Kidney glomerular epithelial cell (primary cell): ENCODE results near the gene SNX5.

Source experiments
- DNase-seq: peaks from one replicate; lab custom pipeline; 2025; lab: John Stamatoyannopoulos, UW

Gene SNX5

GRCh38 chr20:17940224-17940971, 28.2 kb downstream of the SNX5 start:
- no peak for DNase-seq

- DNase-seq: no peak
Observed at GRCh38 chr20:17939622-17940223, 28.9 kb downstream of the SNX5 start.

- DNase-seq: peak; percentile 34
Observed at GRCh38 chr20:17938871-17939619, 29.5 kb downstream of the SNX5 start.

GRCh38 chr20:17936761-17937732, 31.5 kb downstream of the SNX5 start:
- no peak for DNase-seq

- no peak for DNase-seq
Observed at GRCh38 chr20:17936286-17936760, 32.3 kb downstream of the SNX5 start.

- no peak for DNase-seq
Observed at GRCh38 chr20:17935761-17936160, 32.8 kb downstream of the SNX5 start.

- DNase-seq: no peak
Observed at GRCh38 chr20:17935186-17935585, 33.4 kb downstream of the SNX5 start.

- no peak for DNase-seq
Observed at GRCh38 chr20:17934141-17934862, 34.3 kb downstream of the SNX5 start.

GRCh38 chr20:17933711-17934110, 34.9 kb downstream of the SNX5 start:
- DNase-seq: no peak

- DNase-seq: no peak
Observed at GRCh38 chr20:17933121-17933520, 35.5 kb downstream of the SNX5 start.

- DNase-seq: no peak
Observed at GRCh38 chr20:17932396-17932795, 36.2 kb downstream of the SNX5 start.

GRCh38 chr20:17931513-17931912, 37.1 kb downstream of the SNX5 start:
- DNase-seq: no peak

- no peak for DNase-seq
Observed at GRCh38 chr20:17928633-17929311, 39.8 kb downstream of the SNX5 start.

GRCh38 chr20:17928211-17928611, 40.4 kb downstream of the SNX5 start:
- no peak for DNase-seq

- no peak for DNase-seq
Observed at GRCh38 chr20:17925940-17926300, 42.7 kb downstream of the SNX5 start.

GRCh38 chr20:17925141-17925939, 43.3 kb downstream of the SNX5 start:
- no peak for DNase-seq

GRCh38 chr20:17921774-17922173, 46.8 kb downstream of the SNX5 start:
- no peak for DNase-seq

GRCh38 chr20:17919149-17919548, 49.4 kb downstream of the SNX5 start:
- DNase-seq: no peak

- no peak for DNase-seq
Observed at GRCh38 chr20:17917832-17918618, 50.6 kb downstream of the SNX5 start.
